Activated B cell treated with CpG ODN at 0.5 μM for 24 hours (primary cell): ENCODE data around the gene SAE1. TPM values are rescaled to one million over a fixed set of nuclear protein-coding genes. Genes with fewer than 3 reads are reported as not detected.

Source experiments
- ATAC-seq: fragments of 200-7000 bp; cut with Tn5 transposase; one replicate; pipeline ENCODE4 v1.10.0; 2021; ENCODE audit warnings: low read depth, mild to moderate bottlenecking, moderate library complexity
- CTCF ChIA-PET: fragments of 350-600 bp; sonication (Branson Sonifier 250); formaldehyde crosslinking; loops from one replicate; lab custom pipeline; 2021; ENCODE audit warnings: antibody characterized with exemption; lab: Charles Lee
- POLR2A ChIA-PET: fragments of 350-600 bp; sonication (Branson Sonifier 250); formaldehyde crosslinking; loops from one replicate; lab custom pipeline; 2021; ENCODE audit warnings: antibody characterized with exemption; lab: Charles Lee
- DNase-seq: peaks from one replicate; pipeline ENCODE4 v3.0.0; 2022
- H3K27ac Mint-ChIP-seq: one replicate; pipeline ENCODE4 v1.8.0; 2020; ENCODE audit warnings: mixed read lengths
- H3K27me3 Mint-ChIP-seq: one replicate; pipeline ENCODE4 v1.8.0; 2021; ENCODE audit warnings: mixed read lengths
- H3K36me3 Mint-ChIP-seq: one replicate; pipeline ENCODE4 v1.8.0; 2021; ENCODE audit warnings: low read depth, mixed read lengths
- H3K4me1 Mint-ChIP-seq: one replicate; pipeline ENCODE4 v1.8.0; 2021; ENCODE audit warnings: mixed read lengths
- H3K4me3 Mint-ChIP-seq: one replicate; pipeline ENCODE4 v1.8.0; 2020; ENCODE audit warnings: mild to moderate bottlenecking, mixed read lengths
- H3K9me3 Mint-ChIP-seq: one replicate; pipeline ENCODE4 v1.8.0; 2020; ENCODE audit warnings: mixed read lengths
- intact Hi-C: fragments of 100-400 bp; cut with micrococcal nuclease; formaldehyde crosslinking; loops from one replicate; pipeline ENCODE4 v1.15.1; 2024
- total RNA-seq: library from RNA; stranded (reverse); gene quantifications from 2 replicates; pipeline ENCODE4 v1.2.3, GENCODE V29; 2022
- TF ChIP-seq, protein P1 (sequence below): fragments of 200-600 bp; IDR thresholded peaks from one replicate; pipeline ENCODE4 v1.8.0; 2022; ENCODE audit warnings: antibody characterized with exemption, mild to moderate bottlenecking

SAE1 gene
- total RNA-seq, 1 donor from 2014 or later: 67.4 TPM

DNA sequence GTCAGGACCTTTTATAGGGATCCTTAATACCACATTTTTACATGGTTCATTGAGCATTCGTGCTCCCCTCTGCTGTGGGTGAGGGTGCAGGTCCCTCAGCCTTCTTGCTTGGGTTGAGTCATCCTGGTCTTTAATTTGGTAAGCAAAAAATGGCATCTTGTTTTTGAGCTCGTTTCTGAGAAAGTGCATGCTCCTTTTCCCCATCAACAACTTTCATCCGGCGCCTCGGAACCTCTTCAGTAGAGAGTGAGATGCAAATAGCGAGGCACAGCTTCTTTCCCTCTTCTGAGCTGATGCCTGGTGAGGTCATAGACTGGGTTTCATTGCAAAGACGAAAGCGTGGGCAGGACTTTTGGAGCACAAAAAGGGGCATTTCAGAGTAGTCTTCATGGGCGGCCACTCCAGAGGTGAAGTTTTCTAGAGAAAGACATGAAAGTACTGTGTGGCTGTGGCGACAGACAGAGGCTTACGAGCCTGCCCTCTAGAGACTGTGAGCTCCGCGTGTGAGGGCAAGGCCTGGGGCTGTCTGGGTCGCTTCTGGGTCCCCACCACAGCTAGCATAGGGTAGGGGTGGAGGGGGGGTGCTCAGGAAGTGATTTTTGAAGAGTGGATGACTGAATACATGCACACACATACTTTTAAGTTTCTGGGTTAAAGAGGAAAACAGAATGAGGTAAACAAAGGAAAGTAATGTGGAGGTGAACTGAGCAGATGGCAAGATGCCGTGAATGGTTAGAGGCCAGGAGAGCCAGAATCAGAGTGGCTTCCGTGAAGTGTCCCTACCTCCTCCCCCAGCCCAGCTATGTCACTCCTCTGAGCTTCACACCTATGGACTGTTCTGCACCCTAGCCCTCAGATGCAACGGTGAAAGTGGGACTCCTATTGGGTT, 56.1 kb downstream of the SAE1 start:
- Mint-ChIP-seq H3K27ac (peak overlapping the region; percentile 85), H3K9me3 (no peaks in the 10 kb centered on the region), H3K4me3 (peak overlapping the region; percentile 49), H3K36me3 (peaks cover 48% of the 10 kb centered on the region), H3K4me1 (peaks cover 20% of the 10 kb centered on the region), H3K27me3 (no peaks in the 10 kb centered on the region)
- DNase-seq (peak; percentile 25), ATAC-seq (peak; percentile 75)
- ChIA-PET CTCF (interaction anchor here (0.7 to 2.2 kb wide), 6 partner anchors 15 to 108 kb away, joined by 3 to 11 read pairs (median 3); no protein-coding TSS in a partner anchor), POLR2A (interaction anchor here (0.6 to 3.1 kb wide), 14 partner anchors 8 to 173 kb away, joined by 3 to 24 read pairs (median 8); partner anchors contain the start of genes CCDC9, INAFM1 and ZC3H4)
- intact Hi-C loops: no loop called here
- TF ChIP-seq, protein P1, sequence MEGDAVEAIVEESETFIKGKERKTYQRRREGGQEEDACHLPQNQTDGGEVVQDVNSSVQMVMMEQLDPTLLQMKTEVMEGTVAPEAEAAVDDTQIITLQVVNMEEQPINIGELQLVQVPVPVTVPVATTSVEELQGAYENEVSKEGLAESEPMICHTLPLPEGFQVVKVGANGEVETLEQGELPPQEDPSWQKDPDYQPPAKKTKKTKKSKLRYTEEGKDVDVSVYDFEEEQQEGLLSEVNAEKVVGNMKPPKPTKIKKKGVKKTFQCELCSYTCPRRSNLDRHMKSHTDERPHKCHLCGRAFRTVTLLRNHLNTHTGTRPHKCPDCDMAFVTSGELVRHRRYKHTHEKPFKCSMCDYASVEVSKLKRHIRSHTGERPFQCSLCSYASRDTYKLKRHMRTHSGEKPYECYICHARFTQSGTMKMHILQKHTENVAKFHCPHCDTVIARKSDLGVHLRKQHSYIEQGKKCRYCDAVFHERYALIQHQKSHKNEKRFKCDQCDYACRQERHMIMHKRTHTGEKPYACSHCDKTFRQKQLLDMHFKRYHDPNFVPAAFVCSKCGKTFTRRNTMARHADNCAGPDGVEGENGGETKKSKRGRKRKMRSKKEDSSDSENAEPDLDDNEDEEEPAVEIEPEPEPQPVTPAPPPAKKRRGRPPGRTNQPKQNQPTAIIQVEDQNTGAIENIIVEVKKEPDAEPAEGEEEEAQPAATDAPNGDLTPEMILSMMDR: no peak

DNA sequence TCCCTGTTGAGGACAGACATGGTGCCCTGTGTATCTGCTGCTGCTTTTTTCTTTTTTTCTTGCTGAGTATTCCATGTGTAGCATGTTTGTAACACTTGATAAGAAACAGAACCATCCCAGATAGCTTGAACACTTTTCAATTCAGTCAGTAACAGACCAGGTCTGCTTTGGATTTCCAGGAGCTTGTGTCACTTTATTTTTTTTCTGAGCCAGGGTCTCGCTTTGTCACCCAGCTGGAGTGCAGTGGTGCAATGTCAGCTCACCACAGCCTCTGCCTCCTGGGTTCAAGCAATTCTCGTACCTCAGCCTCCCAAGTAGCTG, 56.7 kb downstream of the SAE1 start:
- no peaks in the 10 kb centered on the region for H3K9me3 Mint-ChIP-seq
- H3K4me3 Mint-ChIP-seq: peak overlapping the region; percentile 49
- POLR2A ChIA-PET: interaction anchor here (0.5 to 3.1 kb wide), 9 partner anchors 9 to 375 kb away, joined by 3 to 24 read pairs (median 11); partner anchors contain the start of gene CCDC9
- TF ChIP-seq, protein P1: no peak
- intact Hi-C loops: no loop called here
- H3K4me1 Mint-ChIP-seq: peaks cover 20% of the 10 kb centered on the region
- H3K27ac Mint-ChIP-seq: peak overlapping the region; percentile 85
- H3K27me3 Mint-ChIP-seq: no peaks in the 10 kb centered on the region
- CTCF ChIA-PET: interaction anchor here (1.2 to 2.2 kb wide), 5 partner anchors 14 to 57 kb away, joined by 3 to 11 read pairs (median 3); no protein-coding TSS in a partner anchor
- DNase-seq (no peak), ATAC-seq (no peak)
- peaks cover 43% of the 10 kb centered on the region for H3K36me3 Mint-ChIP-seq

DNA sequence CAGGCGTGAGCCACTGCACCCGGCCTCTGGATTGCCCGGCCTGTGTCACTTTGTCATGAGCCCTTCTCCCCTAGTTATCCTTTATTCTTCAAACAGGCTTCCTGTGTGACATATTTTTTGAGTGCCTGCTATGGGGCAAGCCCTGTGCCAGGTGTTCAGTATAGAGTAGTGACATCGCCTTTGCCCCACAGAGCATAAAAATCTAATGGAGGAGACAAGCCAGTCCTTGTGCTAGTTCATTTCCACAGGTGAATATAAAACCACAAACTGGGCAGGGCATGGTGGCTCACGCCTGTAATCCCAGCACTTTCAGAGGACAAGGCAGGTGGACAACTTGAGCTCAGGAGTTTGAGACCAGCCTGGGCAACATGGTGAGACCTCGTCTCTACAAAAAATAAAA, 57.2 kb downstream of the SAE1 start:
- no peak overlapping the region for H3K4me3 Mint-ChIP-seq
- no peak for DNase-seq
- POLR2A ChIA-PET: interaction anchor here (0.5 to 3.1 kb wide), 8 partner anchors 10 to 375 kb away, joined by 3 to 12 read pairs (median 8); partner anchors contain the start of gene CCDC9
- CTCF ChIA-PET: interaction anchor here (1.9 to 2.2 kb wide), 2 partner anchors 23 to 56 kb away, joined by 11 read pairs; no protein-coding TSS in a partner anchor
- no peaks in the 10 kb centered on the region for H3K27me3 Mint-ChIP-seq
- no peak overlapping the region for H3K27ac Mint-ChIP-seq
- peaks cover 20% of the 10 kb centered on the region for H3K4me1 Mint-ChIP-seq
- ATAC-seq: no peak
- no peaks in the 10 kb centered on the region for H3K9me3 Mint-ChIP-seq
- H3K36me3 Mint-ChIP-seq: peaks cover 39% of the 10 kb centered on the region
- intact Hi-C loops: no loop called here
- TF ChIP-seq, protein P1: no peak

DNA sequence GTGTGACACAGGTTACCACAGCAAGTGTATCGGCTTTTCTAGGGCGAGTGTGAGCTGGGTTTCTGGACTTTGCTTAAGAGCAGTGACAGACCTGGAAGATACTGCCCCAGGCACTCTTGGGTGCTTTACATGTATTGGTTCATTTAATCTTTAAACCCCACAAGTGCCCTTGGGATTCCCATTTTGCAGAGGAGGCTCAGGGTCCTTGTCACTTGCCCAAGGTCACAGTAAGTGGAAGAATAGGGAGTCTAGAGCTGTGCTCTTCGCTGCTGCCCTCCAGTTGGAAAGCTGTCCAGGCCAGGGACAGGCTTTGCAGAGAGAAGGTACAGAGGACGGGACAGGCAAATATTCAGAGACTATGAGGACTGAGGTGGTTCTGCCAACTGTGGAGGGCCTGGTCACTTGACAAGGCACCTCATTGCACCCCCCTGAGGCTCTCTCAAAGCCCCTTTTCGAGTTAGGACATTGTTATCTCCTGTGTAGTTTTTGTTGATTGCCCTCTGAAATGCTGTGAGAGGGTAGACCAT, 57.9 kb downstream of the SAE1 start:
- H3K27me3 Mint-ChIP-seq: no peaks in the 10 kb centered on the region
- H3K27ac Mint-ChIP-seq: peak overlapping the region; percentile 11
- no peak overlapping the region for H3K4me3 Mint-ChIP-seq
- TF ChIP-seq, protein P1: no peak
- ATAC-seq (no peak), DNase-seq (no peak)
- H3K4me1 Mint-ChIP-seq: peaks cover 20% of the 10 kb centered on the region
- CTCF ChIA-PET: no interaction called here
- no peaks in the 10 kb centered on the region for H3K9me3 Mint-ChIP-seq
- POLR2A ChIA-PET: interaction anchor here (0.5 to 0.6 kb wide), 2 partner anchors 14 to 100 kb away, joined by 4 to 7 read pairs; no protein-coding TSS in a partner anchor
- intact Hi-C loops: no loop called here
- peaks cover 32% of the 10 kb centered on the region for H3K36me3 Mint-ChIP-seq
